SW480 (cell line): ENCODE results near the gene SUPT3H.

Experiments used
- DNase-seq: peaks from one replicate; pipeline ENCODE4 v3.0.0-alpha.2; 2016; ENCODE audit warnings: low spot score

SUPT3H gene

DNA sequence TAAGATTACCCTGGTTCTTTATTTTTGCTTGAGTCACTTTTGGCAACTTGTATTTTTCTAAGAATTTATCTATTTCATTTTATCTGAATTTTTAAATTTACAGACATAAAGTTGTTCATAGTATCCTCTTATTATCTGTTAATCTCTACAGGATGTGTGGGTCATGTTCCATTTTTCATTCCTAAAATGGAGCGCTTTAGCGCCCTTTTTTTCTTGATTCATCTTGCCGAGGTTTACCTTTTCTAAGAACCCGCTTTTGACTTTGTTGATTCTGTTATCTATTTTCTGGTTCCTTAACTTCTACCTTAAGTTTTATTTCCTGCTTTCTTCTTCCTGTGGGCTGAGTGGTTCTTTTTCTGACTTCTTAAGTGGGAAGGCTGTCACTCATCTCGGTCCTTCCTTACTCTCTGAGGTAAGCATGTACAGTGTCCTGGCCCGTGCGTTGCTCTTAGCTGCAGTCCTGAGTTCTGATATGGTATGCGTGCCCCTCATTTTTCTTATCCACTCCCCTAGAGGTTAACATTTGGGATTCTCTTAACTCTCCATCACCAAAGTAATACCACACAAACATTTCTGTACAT lies 590.4 kb downstream of the SUPT3H start:
- no peak for DNase-seq

DNA sequence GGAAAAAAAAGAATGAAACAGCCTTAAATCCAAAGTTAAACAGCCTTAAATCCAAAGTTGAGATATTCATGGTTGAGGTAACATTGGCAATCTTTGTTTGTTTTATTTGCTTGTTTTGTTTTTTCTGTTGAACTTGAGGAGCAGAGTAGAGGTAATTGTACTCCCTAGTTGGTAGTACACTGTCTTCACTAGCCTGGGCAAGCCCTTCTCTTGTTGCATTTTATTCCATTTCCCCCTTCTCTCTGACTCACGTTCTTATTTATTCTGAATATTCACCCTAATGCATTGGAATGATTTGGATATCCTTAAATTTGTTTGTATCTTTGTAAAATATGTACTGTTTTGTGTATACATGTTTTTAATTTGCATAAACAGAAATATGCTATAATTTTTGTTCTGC lies 592.6 kb downstream of the SUPT3H start:
- no peak for DNase-seq

DNA sequence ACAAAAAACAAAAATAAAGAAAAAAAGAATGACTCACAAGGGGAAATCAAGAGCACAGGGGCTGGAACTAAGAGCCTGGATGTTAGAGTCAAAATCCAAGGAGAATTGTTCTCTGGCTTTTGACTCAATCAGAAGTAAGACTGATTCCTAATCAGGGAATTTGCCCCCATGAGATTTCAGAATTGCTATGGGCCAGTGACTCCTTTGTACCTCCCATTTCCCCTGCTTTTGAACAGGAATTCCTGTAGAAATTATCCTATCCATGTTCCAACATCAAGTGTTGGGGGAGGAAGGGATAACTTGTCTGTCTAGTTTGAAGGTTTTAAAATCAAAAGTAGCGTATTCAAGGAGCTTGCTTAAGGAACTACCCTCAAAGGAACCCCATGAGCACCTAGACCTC lies 593.5 kb downstream of the SUPT3H start:
- DNase-seq, result no peak

DNA sequence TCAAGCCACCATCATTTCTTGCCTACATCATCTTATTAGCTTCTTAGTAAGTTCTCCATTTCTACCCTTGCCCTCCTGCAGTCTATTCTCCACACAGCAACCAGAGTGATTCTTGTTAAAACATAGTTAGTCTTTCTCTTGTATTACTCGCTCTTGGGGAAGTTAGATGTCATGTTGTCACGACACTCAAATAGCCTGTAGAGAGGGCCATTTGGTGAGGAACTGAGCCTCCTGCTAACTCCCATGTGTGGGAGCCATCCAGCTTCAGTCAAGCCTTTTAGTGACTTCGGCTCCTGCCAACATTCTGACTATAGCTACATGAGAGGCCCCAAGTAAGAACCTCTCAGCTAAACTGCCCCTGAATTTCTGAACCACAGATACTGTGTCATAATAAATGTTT lies 594.8 kb downstream of the SUPT3H start:
- no peak for DNase-seq

DNA sequence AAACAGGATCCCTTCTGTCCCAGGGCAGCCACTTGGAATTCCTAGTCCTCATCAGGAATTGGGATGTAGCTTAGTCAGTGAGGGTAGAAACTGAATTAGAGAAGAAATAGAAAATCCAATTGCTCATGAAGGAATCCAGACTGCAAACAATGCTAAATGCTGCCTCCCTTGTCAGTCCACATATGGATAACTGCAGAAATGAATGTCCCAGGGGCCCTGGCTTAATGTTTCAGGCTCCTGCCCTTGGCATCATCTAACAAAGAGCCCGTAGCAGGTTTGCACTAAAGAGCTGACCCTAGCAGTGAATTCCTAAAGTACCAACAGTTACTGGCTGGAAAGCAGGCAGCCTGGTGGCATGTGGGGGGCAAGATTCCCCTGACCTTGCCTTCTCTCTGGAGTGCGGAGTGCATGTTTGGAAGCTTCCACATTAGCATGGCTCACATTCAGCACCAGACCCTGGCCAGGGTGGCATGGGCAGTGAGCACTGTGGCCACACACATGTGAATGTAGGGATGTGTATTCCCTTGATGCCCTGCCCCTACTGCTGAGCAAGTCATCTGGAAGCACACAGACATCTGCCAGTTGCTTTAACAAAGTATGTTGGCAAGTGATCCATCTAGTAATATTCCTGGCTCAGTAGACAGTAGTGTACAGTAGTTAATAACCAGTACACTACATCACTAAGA lies 595.7 kb downstream of the SUPT3H start:
- DNase-seq, result no peak

DNA sequence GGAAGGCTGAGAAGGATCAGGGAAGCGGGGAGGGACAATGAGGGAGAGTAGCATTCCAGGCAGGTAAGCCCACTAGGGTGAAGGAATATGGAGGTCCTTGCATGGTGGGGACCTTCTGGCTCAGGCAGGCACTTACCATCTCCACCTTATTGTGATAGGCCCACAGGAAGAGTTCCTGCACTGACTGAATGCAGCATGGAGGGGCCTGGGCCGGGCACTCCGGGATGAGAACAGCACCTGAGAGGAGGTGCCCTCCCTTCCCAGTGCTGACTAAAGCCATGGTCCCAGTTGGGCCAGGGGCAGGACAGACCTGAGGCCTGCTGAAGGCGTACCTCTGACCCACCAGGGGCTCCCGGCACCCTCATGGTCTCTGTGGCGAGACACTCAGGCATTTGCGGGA lies 597.6 kb downstream of the SUPT3H start:
- no peak for DNase-seq

DNA sequence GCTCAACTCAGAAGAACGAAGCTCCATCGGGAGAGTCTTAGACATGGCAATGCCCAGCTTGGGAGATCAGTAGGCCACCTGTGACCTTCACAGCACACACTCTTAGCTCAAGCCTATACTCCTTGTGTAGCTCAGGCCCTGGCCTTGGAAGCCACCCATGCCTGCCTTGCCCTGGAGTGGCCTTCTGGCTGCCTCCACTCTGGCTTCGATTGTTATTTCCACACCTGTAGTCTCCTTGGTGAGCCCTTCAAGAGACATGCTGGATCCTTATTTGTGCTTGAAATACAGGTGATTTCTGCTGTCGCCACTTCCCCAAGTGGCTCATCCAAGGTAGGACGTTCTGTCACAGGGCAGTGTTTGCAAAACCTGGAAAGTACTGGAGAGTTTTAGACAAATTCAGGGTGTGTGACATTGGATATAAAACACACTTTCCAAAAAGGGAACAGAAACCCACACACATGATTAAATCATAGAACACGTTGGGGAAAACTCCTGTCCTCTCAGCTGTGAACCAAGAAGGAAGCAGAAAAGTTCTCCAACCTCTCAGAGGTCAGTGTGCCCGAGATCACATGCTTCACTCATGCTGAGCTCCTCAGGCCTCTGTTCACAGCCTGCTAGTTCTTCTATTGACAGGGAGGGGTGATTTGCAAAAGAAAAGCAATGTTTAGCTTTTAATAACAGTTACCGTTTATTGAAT lies 598.5 kb downstream of the SUPT3H start:
- no peak for DNase-seq
